WTC11 (cell line): Measurements from ENCODE around the gene MBD3L1. TPM values are rescaled to one million over a fixed set of nuclear protein-coding genes. Genes with fewer than 3 reads are reported as not detected.

Source experiments
- ATAC-seq: fragments of 200-7000 bp; cut with Tn5 transposase; 2 replicates; pipeline ENCODE4 v1.10.0; 2021; ENCODE audit warnings: mild to moderate bottlenecking, moderate library complexity
- CTCF ChIA-PET: fragments of 300-600 bp; sonication (Branson Sonifier 250); formaldehyde crosslinking; loops from one replicate; lab custom pipeline; 2021; ENCODE audit warnings: antibody characterized with exemption; lab: Charles Lee
- POLR2A ChIA-PET: fragments of 350-600 bp; sonication (Branson Sonifier 250); formaldehyde crosslinking; loops from one replicate; lab custom pipeline; 2021; ENCODE audit warnings: antibody characterized with exemption; lab: Charles Lee
- DNase-seq: peaks from one replicate; pipeline ENCODE4 v3.0.0; 2021; ENCODE audit warnings: low spot score
- H3K27ac Mint-ChIP-seq: 2 replicates; pipeline ENCODE4 v1.8.0; 2021; ENCODE audit warnings: mixed read lengths
- H3K27me3 Mint-ChIP-seq: 2 replicates; pipeline ENCODE4 v1.8.0; 2021; ENCODE audit warnings: low read depth, mild to moderate bottlenecking, moderate library complexity, mixed read lengths
- H3K36me3 Mint-ChIP-seq: 2 replicates; pipeline ENCODE4 v1.8.0; 2021; ENCODE audit warnings: mixed read lengths
- H3K4me1 Mint-ChIP-seq: 2 replicates; pipeline ENCODE4 v1.8.0; 2022; ENCODE audit warnings: mixed read lengths
- H3K4me3 Mint-ChIP-seq: 2 replicates; pipeline ENCODE4 v1.8.0; 2021; ENCODE audit warnings: mild to moderate bottlenecking, moderate library complexity, mixed read lengths
- H3K9me3 Mint-ChIP-seq: 2 replicates; pipeline ENCODE4 v1.8.0; 2021; ENCODE audit warnings: mixed read lengths
- AR ChIP-seq: fragments of 250-450 bp; sonication (Bioruptor Pico); IDR thresholded peaks from 2 replicates; pipeline ENCODE4 v1.9.0; 2021; ENCODE audit warnings: mild to moderate bottlenecking
- CREB1 ChIP-seq: sonication (generic); formaldehyde crosslinking; IDR thresholded peaks from 2 replicates; pipeline ENCODE4 v1.8.0; 2023; ENCODE audit warnings: mild to moderate bottlenecking, missing genetic modification reagents
- E2F5 ChIP-seq: sonication (generic); formaldehyde crosslinking; IDR thresholded peaks from 2 replicates; pipeline ENCODE4 v1.8.1; 2022; ENCODE audit warnings: mild to moderate bottlenecking, moderate library complexity, missing genetic modification reagents
- GABPB1 ChIP-seq: sonication (generic); formaldehyde crosslinking; IDR thresholded peaks from 2 replicates; pipeline ENCODE4 v1.8.1; 2023; ENCODE audit warnings: mild to moderate bottlenecking, missing genetic modification reagents
- GTF2I ChIP-seq: fragments of 250-450 bp; sonication (Bioruptor Pico); conservative IDR thresholded peaks from 2 replicates; pipeline ENCODE4 v1.4.0; 2021; ENCODE audit warnings: mild to moderate bottlenecking
- IRF2 ChIP-seq: sonication (generic); formaldehyde crosslinking; IDR thresholded peaks from 2 replicates; pipeline ENCODE4 v1.8.0; 2022; ENCODE audit warnings: low read depth, missing genetic modification reagents, borderline replicate concordance
- JAZF1 ChIP-seq: fragments of 250-450 bp; sonication (Bioruptor Pico); IDR thresholded peaks from 2 replicates; pipeline ENCODE4 v1.9.0; 2021; ENCODE audit warnings: moderate library complexity, mild to moderate bottlenecking, inconsistent platforms
- JUN ChIP-seq: sonication (generic); formaldehyde crosslinking; IDR thresholded peaks from 2 replicates; pipeline ENCODE4 v1.8.0; 2023; ENCODE audit warnings: mild to moderate bottlenecking, missing genetic modification reagents
- NFATC4 ChIP-seq: fragments of 250-450 bp; sonication (Bioruptor Pico); IDR thresholded peaks from 2 replicates; pipeline ENCODE4 v1.9.0; 2021; ENCODE audit warnings: mild to moderate bottlenecking
- NR1H2 ChIP-seq: sonication (generic); formaldehyde crosslinking; IDR thresholded peaks from 2 replicates; pipeline ENCODE4 v1.9.0; 2021; ENCODE audit warnings: mild to moderate bottlenecking, moderate library complexity, missing genetic modification reagents
- PRDM15 ChIP-seq: sonication (generic); formaldehyde crosslinking; IDR thresholded peaks from 2 replicates; pipeline ENCODE4 v1.8.0; 2022; ENCODE audit warnings: missing genetic modification reagents
- PREB ChIP-seq: sonication (generic); formaldehyde crosslinking; IDR thresholded peaks from 2 replicates; pipeline ENCODE4 v1.8.1; 2022; ENCODE audit warnings: mild to moderate bottlenecking, missing genetic modification reagents, moderate library complexity, borderline replicate concordance
- PRRX2 ChIP-seq: fragments of 250-450 bp; sonication (Bioruptor Pico); IDR thresholded peaks from 2 replicates; pipeline ENCODE4 v1.8.0; 2021; ENCODE audit warnings: mild to moderate bottlenecking
- SMAD3 ChIP-seq: sonication (generic); formaldehyde crosslinking; IDR thresholded peaks from 2 replicates; pipeline ENCODE4 v1.8.0; 2022; ENCODE audit warnings: missing genetic modification reagents, mild to moderate bottlenecking, borderline replicate concordance
- TEAD4 ChIP-seq: sonication (generic); formaldehyde crosslinking; IDR thresholded peaks from 2 replicates; pipeline ENCODE4 v1.8.0; 2022; ENCODE audit warnings: mild to moderate bottlenecking, missing genetic modification reagents
- TP53 ChIP-seq: sonication (generic); formaldehyde crosslinking; IDR thresholded peaks from 2 replicates; pipeline ENCODE4 v1.8.1; 2023; ENCODE audit warnings: mild to moderate bottlenecking, missing genetic modification reagents
- ZBTB21 ChIP-seq: sonication (generic); formaldehyde crosslinking; IDR thresholded peaks from 2 replicates; pipeline ENCODE4 v1.8.1; 2023; ENCODE audit warnings: mild to moderate bottlenecking, missing genetic modification reagents, borderline replicate concordance
- ZNF423 ChIP-seq: fragments of 250-450 bp; sonication (Bioruptor Pico); IDR thresholded peaks from 2 replicates; pipeline ENCODE4 v2.1.2; 2022; ENCODE audit warnings: mild to moderate bottlenecking, moderate library complexity
- total RNA-seq: library from RNA; stranded (reverse); gene quantifications from 3 replicates; pipeline ENCODE4 v1.2.3, GENCODE V29; 2021
- TF ChIP-seq, protein P1 (sequence below): sonication (generic); formaldehyde crosslinking; IDR thresholded peaks from 2 replicates; pipeline ENCODE4 v1.8.0; 2022; ENCODE audit warnings: mild to moderate bottlenecking, missing genetic modification reagents
- TF ChIP-seq, protein P2 (sequence below): fragments of 250-450 bp; sonication (Bioruptor Pico); IDR thresholded peaks from 2 replicates; pipeline ENCODE4 v1.9.0; 2021; ENCODE audit warnings: mild to moderate bottlenecking
- TF ChIP-seq, protein P3 (sequence below): fragments of 250-450 bp; sonication (Bioruptor Pico); IDR thresholded peaks from 2 replicates; pipeline ENCODE4 v1.9.0; 2021; ENCODE audit warnings: moderate library complexity, mild to moderate bottlenecking, inconsistent platforms, borderline replicate concordance
- TF ChIP-seq, protein P4 (sequence below): fragments of 200-600 bp; IDR thresholded peaks from 2 replicates; pipeline ENCODE4 v1.8.0; 2022; ENCODE audit warnings: antibody characterized with exemption

The MBD3L1 gene
- total RNA-seq, 1 experiment from 2014 or later: not detected

- DNase-seq (no peak), ATAC-seq (no peak)
- TF ChIP-seq, protein P1, sequence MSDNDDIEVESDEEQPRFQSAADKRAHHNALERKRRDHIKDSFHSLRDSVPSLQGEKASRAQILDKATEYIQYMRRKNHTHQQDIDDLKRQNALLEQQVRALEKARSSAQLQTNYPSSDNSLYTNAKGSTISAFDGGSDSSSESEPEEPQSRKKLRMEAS (CRISPR knock-in tag): no peak
- TF ChIP-seq PRRX2 (CRISPR knock-in tag): no peak
- TF ChIP-seq NFATC4: no peak
- TF ChIP-seq, protein P2, sequence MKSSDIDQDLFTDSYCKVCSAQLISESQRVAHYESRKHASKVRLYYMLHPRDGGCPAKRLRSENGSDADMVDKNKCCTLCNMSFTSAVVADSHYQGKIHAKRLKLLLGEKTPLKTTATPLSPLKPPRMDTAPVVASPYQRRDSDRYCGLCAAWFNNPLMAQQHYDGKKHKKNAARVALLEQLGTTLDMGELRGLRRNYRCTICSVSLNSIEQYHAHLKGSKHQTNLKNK: no peak
- no peak for TF ChIP-seq SMAD3
- no peak for TF ChIP-seq IRF2 (CRISPR knock-in tag)
- no peak for TF ChIP-seq NR1H2 (CRISPR knock-in tag)
- no peak for TF ChIP-seq E2F5 (CRISPR knock-in tag)
- Mint-ChIP-seq H3K36me3 (peaks cover 87% of the 10 kb centered on the region), H3K27me3 (peaks cover 7% of the 10 kb centered on the region; the same call in 1 of the 2 replicates), H3K27ac (no peak overlapping the region), H3K4me3 (no peak overlapping the region), H3K4me1 (no peaks in the 10 kb centered on the region), H3K9me3 (peaks cover 84% of the 10 kb centered on the region)
- ChIA-PET POLR2A (interaction anchor here (0.6 kb wide), 1 partner anchor 896 kb away, joined by 4 read pairs; no protein-coding TSS in a partner anchor), CTCF (no interaction called here)
Observed at GRCh38 chr19:8820234-8820633, 11.9 kb upstream of the MBD3L1 start.

- H3K27ac Mint-ChIP-seq: no peak overlapping the region
- DNase-seq (no peak), ATAC-seq (no peak)
- 0 out of 2 replicates have a peak, but pooled peaks cover 4% of the 10 kb centered on the region for H3K27me3 Mint-ChIP-seq
- CTCF ChIA-PET: no interaction called here
- POLR2A ChIA-PET: no interaction called here
- H3K4me3 Mint-ChIP-seq: no peak overlapping the region
- peaks cover 86% of the 10 kb centered on the region for H3K36me3 Mint-ChIP-seq
- H3K9me3 Mint-ChIP-seq: peaks cover 83% of the 10 kb centered on the region
- H3K4me1 Mint-ChIP-seq: no peaks in the 10 kb centered on the region
- TF ChIP-seq PRRX2 (CRISPR knock-in tag) (no peak), PREB (no peak), GABPB1 (CRISPR knock-in tag) (no peak), PRDM15 (no peak), AR (CRISPR knock-in tag) (no peak), TP53 (CRISPR knock-in tag) (no peak), GTF2I (CRISPR knock-in tag) (no peak), NR1H2 (CRISPR knock-in tag) (no peak), JAZF1 (no peak), ZNF423 (CRISPR knock-in tag) (no peak), TEAD4 (CRISPR knock-in tag) (no peak), JUN (CRISPR knock-in tag) (no peak), ZBTB21 (CRISPR knock-in tag) (no peak), CREB1 (CRISPR knock-in tag) (no peak)
- TF ChIP-seq, protein P3, sequence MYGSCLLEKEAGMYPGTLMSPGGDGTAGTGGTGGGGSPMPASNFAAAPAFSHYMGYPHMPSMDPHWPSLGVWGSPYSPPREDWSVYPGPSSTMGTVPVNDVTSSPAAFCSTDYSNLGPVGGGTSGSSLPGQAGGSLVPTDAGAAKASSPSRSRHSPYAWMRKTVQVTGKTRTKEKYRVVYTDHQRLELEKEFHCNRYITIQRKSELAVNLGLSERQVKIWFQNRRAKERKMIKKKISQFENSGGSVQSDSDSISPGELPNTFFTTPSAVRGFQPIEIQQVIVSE (CRISPR knock-in tag): no peak
- TF ChIP-seq, protein P4, sequence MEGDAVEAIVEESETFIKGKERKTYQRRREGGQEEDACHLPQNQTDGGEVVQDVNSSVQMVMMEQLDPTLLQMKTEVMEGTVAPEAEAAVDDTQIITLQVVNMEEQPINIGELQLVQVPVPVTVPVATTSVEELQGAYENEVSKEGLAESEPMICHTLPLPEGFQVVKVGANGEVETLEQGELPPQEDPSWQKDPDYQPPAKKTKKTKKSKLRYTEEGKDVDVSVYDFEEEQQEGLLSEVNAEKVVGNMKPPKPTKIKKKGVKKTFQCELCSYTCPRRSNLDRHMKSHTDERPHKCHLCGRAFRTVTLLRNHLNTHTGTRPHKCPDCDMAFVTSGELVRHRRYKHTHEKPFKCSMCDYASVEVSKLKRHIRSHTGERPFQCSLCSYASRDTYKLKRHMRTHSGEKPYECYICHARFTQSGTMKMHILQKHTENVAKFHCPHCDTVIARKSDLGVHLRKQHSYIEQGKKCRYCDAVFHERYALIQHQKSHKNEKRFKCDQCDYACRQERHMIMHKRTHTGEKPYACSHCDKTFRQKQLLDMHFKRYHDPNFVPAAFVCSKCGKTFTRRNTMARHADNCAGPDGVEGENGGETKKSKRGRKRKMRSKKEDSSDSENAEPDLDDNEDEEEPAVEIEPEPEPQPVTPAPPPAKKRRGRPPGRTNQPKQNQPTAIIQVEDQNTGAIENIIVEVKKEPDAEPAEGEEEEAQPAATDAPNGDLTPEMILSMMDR: no peak
Observed at GRCh38 chr19:8821748-8822241, 10.4 kb upstream of the MBD3L1 start.
